ENCODE measurements around the gene SCIMP.
"Not testable (repeated sequence)": the region's sequence is repeated elsewhere in the genome, so short reads cannot be mapped to it uniquely, and the experiment has no call there.

SCIMP gene

GRCh38 chr17:5237541-5238016 lies 2.9 kb upstream of the SCIMP start:
- DNase-seq = no peak

DNA sequence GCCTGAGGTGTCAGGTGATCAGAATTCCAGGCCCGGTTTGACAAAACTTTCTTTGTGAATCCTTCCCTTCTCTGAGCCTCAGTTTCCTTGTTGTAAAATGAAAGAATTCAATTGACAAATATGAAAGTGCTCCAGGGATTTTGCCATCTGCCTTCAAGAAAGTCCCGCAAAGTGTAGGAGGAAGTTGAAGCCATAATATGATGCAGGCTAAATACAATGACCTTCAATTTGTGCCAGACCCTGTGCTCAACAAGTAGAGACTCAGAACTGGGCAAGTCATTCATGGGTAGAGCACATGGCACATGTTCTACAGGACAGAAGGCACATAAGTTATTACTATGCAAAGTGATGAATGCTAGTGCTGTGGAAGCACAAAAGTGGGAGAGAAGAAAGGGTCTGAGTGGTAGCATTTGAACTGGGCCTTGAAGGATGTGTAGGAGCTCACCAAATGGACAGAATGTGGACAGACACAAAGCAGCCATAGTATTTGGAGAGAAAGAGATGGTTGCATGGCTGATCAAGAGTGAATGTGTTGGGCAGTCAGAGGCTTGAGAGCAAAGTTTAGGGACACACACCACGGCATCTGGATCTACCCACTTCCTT lies 2.4 kb upstream of the SCIMP start:
- no peak for DNase-seq

DNA sequence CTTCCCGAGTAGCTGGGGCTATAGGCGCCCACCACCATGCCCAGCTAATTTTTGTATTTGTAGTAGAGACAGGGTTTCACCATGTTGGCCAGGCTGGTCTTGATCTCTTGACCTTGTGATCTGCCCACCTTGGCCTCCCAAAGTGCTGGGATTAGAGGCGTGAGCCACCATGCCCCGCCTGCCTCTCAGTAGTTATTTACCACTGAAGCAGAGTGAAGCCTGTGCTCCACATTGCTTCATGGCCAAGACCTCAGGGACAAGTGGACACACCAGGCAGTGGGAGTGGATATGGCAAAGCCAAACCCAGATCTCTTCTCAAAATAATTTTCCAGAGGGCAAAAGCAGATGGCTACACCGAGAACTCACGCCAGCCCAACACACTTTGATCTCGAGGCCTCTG lies 1.2 kb downstream of the SCIMP start:
- not testable (repeated sequence) for DNase-seq

- DNase-seq = no peak
These were observed 7.5 kb downstream of the SCIMP start for GRCh38 chr17:5226940-5227878.

- DNase-seq = no peak
These were observed 8.8 kb downstream of the SCIMP start for GRCh38 chr17:5225668-5226457.

DNA sequence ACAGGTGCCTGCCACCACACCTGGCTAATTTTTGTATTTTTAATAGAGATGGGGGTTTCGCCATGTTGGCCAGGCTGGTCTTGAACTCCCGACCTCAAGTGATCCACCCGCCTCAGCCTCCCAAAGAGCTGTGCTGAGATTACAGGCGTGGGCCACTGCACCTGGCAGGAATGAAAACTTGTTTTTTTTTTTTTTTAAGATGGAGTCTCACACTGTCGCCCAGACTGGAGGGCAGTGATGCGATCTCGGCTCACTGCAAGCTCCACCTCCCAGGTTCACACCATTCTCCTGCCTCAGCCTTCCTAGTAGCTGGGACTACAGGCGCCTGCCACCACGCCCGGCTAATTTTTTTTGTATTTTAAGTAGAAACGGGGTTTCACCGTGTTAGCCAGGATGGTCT lies 12.7 kb downstream of the SCIMP start:
- DNase-seq = not testable (repeated sequence)

GRCh38 chr17:5220074-5220473 lies 14.6 kb downstream of the SCIMP start:
- no peak for DNase-seq

DNA sequence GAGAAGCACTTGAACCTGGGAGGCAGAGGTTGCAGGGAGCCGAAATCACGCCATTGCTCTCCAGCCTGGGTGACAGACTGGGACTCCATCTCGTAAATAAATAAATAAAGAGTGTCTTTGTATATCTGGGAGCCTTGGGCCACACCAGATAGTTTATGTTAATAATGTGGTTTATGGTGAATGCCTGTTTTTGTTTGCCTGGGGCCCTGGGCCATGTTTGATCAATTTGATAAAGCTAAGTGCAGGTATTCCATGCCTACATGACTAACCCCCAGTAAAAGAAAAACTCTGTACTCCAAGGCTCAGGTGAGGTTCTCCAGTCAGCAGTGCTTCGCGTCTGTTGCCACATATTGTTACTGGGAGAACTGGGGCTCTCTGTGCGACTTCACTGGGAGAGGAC lies 15.1 kb downstream of the SCIMP start:
- no peak for DNase-seq

DNA sequence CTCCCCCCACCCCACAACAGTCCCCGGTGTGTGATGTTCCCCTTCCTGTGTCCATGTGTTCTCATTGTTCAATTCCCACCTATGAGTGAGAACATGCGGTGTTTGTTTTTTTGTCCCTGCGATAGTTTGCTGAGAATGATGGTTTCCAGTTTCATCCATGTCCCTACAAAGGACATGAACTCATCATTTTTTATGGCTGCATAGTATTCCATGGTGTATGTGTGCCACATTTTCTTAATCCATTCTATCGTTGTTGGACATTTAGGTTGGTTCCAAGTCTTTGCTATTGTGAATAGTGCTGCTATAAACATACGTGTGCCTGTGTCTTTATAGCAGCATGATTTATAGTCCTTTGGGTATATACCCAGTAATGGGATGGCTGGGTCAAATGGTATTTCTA lies 17.1 kb downstream of the SCIMP start:
- not testable (repeated sequence) for DNase-seq

GRCh38 chr17:5211458-5211857 lies 23.2 kb downstream of the SCIMP start:
- no peak for DNase-seq

GRCh38 chr17:5210614-5211252 lies 23.9 kb downstream of the SCIMP start:
- no peak for DNase-seq

DNA sequence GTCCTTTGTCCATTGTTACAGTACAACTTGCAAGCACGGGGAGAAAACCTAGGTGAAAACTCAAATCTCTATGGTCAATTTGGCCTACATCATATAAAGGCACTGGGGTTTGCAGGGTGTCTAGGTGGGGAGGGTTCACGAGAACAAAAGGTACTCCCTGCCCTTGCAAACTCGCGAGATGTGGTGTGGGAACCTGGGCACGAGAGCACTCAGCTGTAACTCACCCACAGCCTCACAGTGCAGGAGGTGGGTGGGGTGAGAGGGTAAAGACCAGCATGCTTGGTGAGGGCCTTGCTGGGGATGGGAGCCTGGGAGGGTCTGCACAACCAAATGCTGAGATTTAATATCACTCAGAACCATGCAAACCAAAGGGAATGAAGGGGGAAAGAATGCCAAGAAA lies 24.6 kb downstream of the SCIMP start:
- no peak for DNase-seq

- no peak for DNase-seq
These were observed 25.3 kb downstream of the SCIMP start for GRCh38 chr17:5209396-5209795.

- DNase-seq = no peak
These were observed 30.8 kb downstream of the SCIMP start for GRCh38 chr17:5203908-5204294.

GRCh38 chr17:5203178-5203907 lies 31.3 kb downstream of the SCIMP start:
- DNase-seq = no peak

- DNase-seq = no peak
These were observed 33.6 kb downstream of the SCIMP start for GRCh38 chr17:5201011-5201410.

DNA sequence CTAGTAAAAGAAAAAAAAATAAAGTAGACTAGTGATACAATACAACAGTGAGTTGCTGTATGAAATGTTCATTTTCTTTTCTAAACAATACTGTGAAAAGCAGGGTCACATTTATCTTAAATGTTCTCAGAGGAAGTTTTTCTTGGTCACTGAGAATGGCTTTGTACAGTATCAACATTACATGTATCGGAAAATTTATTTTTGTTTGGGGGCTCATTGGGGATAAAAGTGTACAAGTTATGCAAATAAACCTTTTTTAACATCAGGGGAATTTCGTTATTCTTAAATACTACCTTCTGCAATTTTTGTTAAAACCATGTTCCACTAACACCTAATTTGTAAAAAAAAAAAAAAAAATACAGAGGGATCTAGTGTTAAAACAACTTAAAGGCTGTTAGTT lies 34.3 kb downstream of the SCIMP start:
- no peak for DNase-seq

GRCh38 chr17:5198472-5198871 lies 36.2 kb downstream of the SCIMP start:
- DNase-seq = no peak

- no peak for DNase-seq
These were observed 40.3 kb downstream of the SCIMP start for GRCh38 chr17:5194346-5194745.

- DNase-seq = peak; percentile 94 to 97 (median 97)
These were observed 42.9 kb downstream of the SCIMP start, which contains the start of gene ZNF594 for GRCh38 chr17:5191541-5192417. TSS of gene ZNF594 (minus strand) at chr17:5191868. CDS start at chr17:5184256, 7,612 bp downstream.

- no peak for DNase-seq
These were observed 50.4 kb downstream of the SCIMP start for GRCh38 chr17:5184288-5184687.
